Measurements from ENCODE around the gene CARD8. TPM values are rescaled to one million over a fixed set of nuclear protein-coding genes. Genes with fewer than 3 reads are reported as not detected.

Gene CARD8
- total RNA-seq, 4 donors from 2014 or later = 31.5 to 115 (median 39.2) TPM

- TF ChIP-seq POLR2A (IDR thresholded peaks at IDR 0.05) (no peak), CTCF (IDR thresholded peaks at IDR 0.05) (no peak)
- Histone ChIP-seq H3K9me3 (no peaks in the 10 kb centered on the region), H3K4me3 (no peak overlapping the region), H3K27ac (no peak overlapping the region), H3K36me3 (no peaks in the 10 kb centered on the region), H3K4me1 (no peaks in the 10 kb centered on the region), H3K27me3 (no peaks in the 10 kb centered on the region)
- no peak for DNase-seq
Measured at GRCh38 chr19:48210005-48210404, 45.7 kb downstream of the CARD8 start.

GRCh38 chr19:48206397-48207093 lies 49.2 kb downstream of the CARD8 start:
- H3K4me3 ChIP-seq = no peak overlapping the region
- no peaks in the 10 kb centered on the region for H3K36me3 ChIP-seq
- TF ChIP-seq POLR2A (IDR thresholded peaks at IDR 0.05) = no peak
- TF ChIP-seq CTCF (IDR thresholded peaks at IDR 0.05) = no peak
- peak in 1 of 3 donors; percentile 27 for DNase-seq
- H3K9me3 ChIP-seq = no peaks in the 10 kb centered on the region
- no peaks in the 10 kb centered on the region for H3K27me3 ChIP-seq
- peaks cover 0 to 9% (median 2%) of the 10 kb centered on the region in 4 donors for H3K4me1 ChIP-seq
- no peak overlapping the region for H3K27ac ChIP-seq

- TF ChIP-seq CTCF (IDR thresholded peaks at IDR 0.05) = peak in 1 of 6 experiments; percentile 24
- TF ChIP-seq POLR2A (IDR thresholded peaks at IDR 0.05) = peak in 1 of 2 donors; percentile 46
- Histone ChIP-seq H3K4me3 (peak overlapping the region; percentile 54 to 95 (median 63)), H3K9me3 (no peaks in the 10 kb centered on the region), H3K4me1 (peaks cover 0 to 9% (median 2%) of the 10 kb centered on the region in 4 donors), H3K27ac (peak overlapping the region; percentile 24 to 75 (median 68)), H3K36me3 (no peaks in the 10 kb centered on the region), H3K27me3 (no peaks in the 10 kb centered on the region)
- DNase-seq = peak; percentile 90 to 97 (median 95)
Measured at GRCh38 chr19:48203794-48204628, 51.7 kb downstream of the CARD8 start.

- Histone ChIP-seq H3K9me3 (no peaks in the 10 kb centered on the region), H3K27me3 (no peaks in the 10 kb centered on the region), H3K36me3 (no peaks in the 10 kb centered on the region), H3K4me3 (peak overlapping the region; percentile 54 to 95 (median 63)), H3K27ac (peak overlapping the region; percentile 24 to 75 (median 68)), H3K4me1 (peaks cover 0 to 9% (median 2%) of the 10 kb centered on the region in 4 donors)
- no peak for TF ChIP-seq POLR2A (IDR thresholded peaks at IDR 0.05)
- TF ChIP-seq CTCF (IDR thresholded peaks at IDR 0.05) = no peak
- DNase-seq = no peak
Measured at GRCh38 chr19:48203222-48203793, 52.4 kb downstream of the CARD8 start.

GRCh38 chr19:48196933-48197665 lies 58.6 kb downstream of the CARD8 start:
- no peaks in the 10 kb centered on the region for H3K4me1 ChIP-seq
- no peaks in the 10 kb centered on the region for H3K36me3 ChIP-seq
- no peaks in the 10 kb centered on the region for H3K27me3 ChIP-seq
- DNase-seq = no peak
- TF ChIP-seq CTCF (IDR thresholded peaks at IDR 0.05) = no peak
- TF ChIP-seq POLR2A (IDR thresholded peaks at IDR 0.05) = no peak
- H3K4me3 ChIP-seq = no peak overlapping the region
- H3K9me3 ChIP-seq = no peaks in the 10 kb centered on the region
- no peak overlapping the region for H3K27ac ChIP-seq
